Prostate gland (tissue), 2 donors: ENCODE results near the gene MICAL3.

Source experiments
- CTCF ChIP-seq, 4 experiments: fragments of 200-600 bp in 2 of 4; fragments of 450-650 bp in 2 of 4; sonication (generic) in 2 of 4; IDR thresholded peaks; 1 replicate in 3 of 4; 2 replicates in 1 of 4; pipeline ENCODE4 v1.5.1; 2016 to 2019; ENCODE audit warnings: antibody characterized with exemption in 4 of 4, mild to moderate bottlenecking in 2 of 4, moderate library complexity in 2 of 4
- POLR2A ChIP-seq: fragments of 450-650 bp; IDR thresholded peaks from one replicate; pipeline ENCODE4 v1.6.1; 2016; ENCODE audit warnings: antibody characterized with exemption, mild to moderate bottlenecking
- POLR2AphosphoS5 ChIP-seq: sonication (generic); formaldehyde crosslinking; IDR thresholded peaks from one replicate; pipeline ENCODE4 v1.6.1; 2017; ENCODE audit warnings: antibody characterized with exemption

GRCh38 chr22:17972385-17973191, 51.8 kb downstream of the MICAL3 start:
- TF ChIP-seq CTCF (IDR thresholded peaks at IDR 0.05) (no peak), POLR2A (no peak), POLR2AphosphoS5 (no peak)
